ENCODE measurements around the gene CTNNA2. TPM values are rescaled to one million over a fixed set of nuclear protein-coding genes. Genes with fewer than 3 reads are reported as not detected.

The CTNNA2 gene
- total RNA-seq, 1 experiment from 2014 or later: 5.5 TPM

GRCh38 chr2:79833235-79833878 lies 320.5 kb downstream of the CTNNA2 start:
- peaks cover 45 to 48% of the 10 kb centered on the region in 2 experiments for H3K4me1 Mint-ChIP-seq
- Histone ChIP-seq H3K27ac (ENCODE audit: insufficient read length, low read depth, low read length) (peak overlapping the region; percentile 96), H3K56ac (ENCODE audit: insufficient read length, low read depth, low read length) (no peak overlapping the region), H2AFZ (ENCODE audit: low read length) (no peak overlapping the region), H3K18ac (ENCODE audit: insufficient read length, low read depth, low read length) (no peak overlapping the region), H2BK20ac (ENCODE audit: low read depth, low read length, poor library complexity, severe bottlenecking) (no peak overlapping the region), H4K91ac (ENCODE audit: insufficient read length, low read depth, low read length) (no peak overlapping the region), H2BK12ac (ENCODE audit: insufficient read length, low read depth, low read length) (no peak overlapping the region), H3T11ph (ENCODE audit: low read length) (no peak overlapping the region), H3K14ac (ENCODE audit: insufficient read depth, low read length) (no peak overlapping the region), H3K79me2 (ENCODE audit: insufficient read depth, low read length) (no peaks in the 10 kb centered on the region), H2AK5ac (ENCODE audit: insufficient read length, low read length) (no peak overlapping the region), H3K4ac (ENCODE audit: low read depth, low read length) (no peak overlapping the region), H2BK5ac (ENCODE audit: insufficient read length, low read length) (no peak overlapping the region), H3K23me2 (ENCODE audit: insufficient read length, low read depth, low read length, poor library complexity, severe bottlenecking) (no peaks in the 10 kb centered on the region), H4K8ac (replicated peaks; ENCODE audit: insufficient read length, low read depth, low read length) (no peak overlapping the region), H3K9me3 (ENCODE audit: control insufficient read depth, low read depth, low read length) (no peaks in the 10 kb centered on the region), H3K4me1 (ENCODE audit: insufficient read depth, low read length) (peaks cover 9% of the 10 kb centered on the region), H3K27me3 (ENCODE audit: insufficient read depth, low read length) (no peaks in the 10 kb centered on the region), H2BK120ac (ENCODE audit: low read depth, low read length, poor library complexity, severe bottlenecking) (no peak overlapping the region), H4K5ac (ENCODE audit: insufficient read length, low read depth, low read length) (no peak overlapping the region), H3K79me1 (ENCODE audit: insufficient read depth, low read depth, low read length, poor library complexity, severe bottlenecking) (no peaks in the 10 kb centered on the region), H3K9ac (ENCODE audit: extremely low read depth, insufficient read length, low read length) (no peak overlapping the region), H3K4me2 (ENCODE audit: insufficient read depth, insufficient read length, low read length) (no peak overlapping the region), H4K20me1 (ENCODE audit: control insufficient read depth, insufficient read depth, insufficient read length) (no peaks in the 10 kb centered on the region), H2BK15ac (ENCODE audit: low read depth, low read length) (no peak overlapping the region), H3K23ac (ENCODE audit: insufficient read length, low read depth, low read length) (no peak overlapping the region)
- no peak for TF ChIP-seq CTCF (conservative IDR thresholded peaks at IDR 0.05)
- WGBS (ENCODE audit: extremely low coverage, insufficient read length, low lambda C conversion rate): no CpG with 5 or more reads among the region's 1 CpG
- no peak overlapping the region for H3K4me3 Mint-ChIP-seq
- DNase-seq: no peak
- peak overlapping the region; percentile 88 to 99 (median 97); a peak in 6 of 7 replicates for H3K27ac Mint-ChIP-seq
- peaks cover 0 to 5% (median 2%) of the 10 kb centered on the region in 3 experiments; a peak in 2 of 7 replicates for H3K36me3 Mint-ChIP-seq (ENCODE audit: insufficient read depth in 1 of 3, low read depth in 3 of 3)
- no peaks in the 10 kb centered on the region for H3K27me3 Mint-ChIP-seq (ENCODE audit: low read depth)
- no peaks in the 10 kb centered on the region; a peak in 1 of 5 replicates for H3K9me3 Mint-ChIP-seq

Data from H9 (cell line).